ENCODE measurements around the gene CDKN2B. TPM values are rescaled to one million over a fixed set of nuclear protein-coding genes. Genes with fewer than 3 reads are reported as not detected.

CDKN2B gene
- polyA plus RNA-seq, 1 of the 3 experiments (the other 2 are of a cell fraction), result 6.3 TPM

DNA sequence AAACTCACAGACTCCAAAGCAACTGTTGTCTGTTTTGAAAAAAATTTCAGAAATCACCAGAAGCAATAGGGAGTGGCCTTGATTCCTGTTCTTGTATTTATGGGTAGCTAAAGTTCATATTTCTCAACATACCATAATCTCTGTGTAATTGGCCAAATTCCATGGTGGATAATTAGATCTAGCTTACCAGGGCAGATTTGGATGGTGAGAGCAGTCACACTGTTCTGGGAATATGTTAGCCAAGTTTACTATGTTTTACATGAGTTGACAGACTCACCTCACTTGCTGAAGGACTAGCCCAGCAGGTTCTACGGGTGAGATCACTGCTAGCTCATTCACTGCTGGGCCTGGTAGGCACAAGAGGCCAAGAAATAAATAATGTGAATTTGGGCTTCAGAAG, 32.7 kb upstream of the CDKN2B start (continued):
- TF ChIP-seq, protein P1, sequence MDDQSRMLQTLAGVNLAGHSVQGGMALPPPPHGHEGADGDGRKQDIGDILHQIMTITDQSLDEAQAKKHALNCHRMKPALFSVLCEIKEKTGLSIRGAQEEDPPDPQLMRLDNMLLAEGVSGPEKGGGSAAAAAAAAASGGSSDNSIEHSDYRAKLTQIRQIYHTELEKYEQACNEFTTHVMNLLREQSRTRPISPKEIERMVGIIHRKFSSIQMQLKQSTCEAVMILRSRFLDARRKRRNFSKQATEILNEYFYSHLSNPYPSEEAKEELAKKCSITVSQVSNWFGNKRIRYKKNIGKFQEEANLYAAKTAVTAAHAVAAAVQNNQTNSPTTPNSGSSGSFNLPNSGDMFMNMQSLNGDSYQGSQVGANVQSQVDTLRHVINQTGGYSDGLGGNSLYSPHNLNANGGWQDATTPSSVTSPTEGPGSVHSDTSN (IDR thresholded peaks at IDR 0.05), result no peak

DNA sequence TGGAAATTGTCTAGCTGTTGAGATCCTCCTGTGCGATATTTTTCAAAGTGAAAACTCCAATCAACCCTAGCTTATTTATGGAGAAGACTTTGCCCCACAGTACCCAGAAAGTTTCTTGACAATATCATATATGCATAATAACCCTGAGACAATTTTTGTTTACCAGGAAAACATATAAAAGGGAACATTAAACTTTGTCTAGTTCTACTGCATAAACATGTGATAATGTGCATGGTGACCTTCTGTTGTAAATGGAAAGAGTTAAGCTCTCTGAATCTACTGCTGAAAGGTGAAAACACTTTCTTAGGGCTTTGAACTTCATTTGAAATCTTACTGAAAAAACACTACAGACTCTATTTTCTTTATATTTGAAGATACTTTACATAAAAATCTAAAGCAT, 32.2 kb upstream of the CDKN2B start:
- Histone ChIP-seq H2AFZ (ENCODE audit: low read depth) (no peak overlapping the region), H3K36me3 (replicated peaks in 1 of 2; ENCODE audit: control insufficient read depth in 1 of 2, insufficient read depth in 2 of 2, low read length in 1 of 2) (no peaks in the 10 kb centered on the region), H3K9ac (no peak overlapping the region), H3K4me2 (no peak overlapping the region), H3K27me3 (ENCODE audit: insufficient read depth) (no peaks in the 10 kb centered on the region), H3K27ac (ENCODE audit: low read depth in 2 of 2, low read length in 1 of 2) (peak overlapping the region in 1 of 2 experiments; percentile 64; a peak in 2 of 4 replicates), H3K4me1 (ENCODE audit: control insufficient read depth in 1 of 2, insufficient read depth in 2 of 2, low read depth in 1 of 2, low read length in 1 of 2) (no peaks in the 10 kb centered on the region; a peak in 1 of 4 replicates), H3K9me2 (no peaks in the 10 kb centered on the region), H4K20me1 (ENCODE audit: insufficient read depth) (no peaks in the 10 kb centered on the region), H3K79me2 (ENCODE audit: insufficient read depth) (no peaks in the 10 kb centered on the region), H3K9me3 (no peaks in the 10 kb centered on the region), H3F3A (replicated peaks; ENCODE audit: insufficient read depth) (peaks cover 13% of the 10 kb centered on the region), H3K4me3 (ENCODE audit: low read depth in 2 of 2, low read length in 1 of 2) (no peak overlapping the region)
- DNase-seq, result no peak
- 24% methylated on average over 1 of the region's 1 CpG for WGBS (ENCODE audit: low lambda C conversion rate)
- POLR2A ChIA-PET, result no interaction called here
- TF ChIP-seq MEF2A (IDR thresholded peaks at IDR 0.05; ENCODE audit: borderline replicate concordance, low read depth), result no peak
- no peak for TF ChIP-seq NFIC (IDR thresholded peaks at IDR 0.05; ENCODE audit: borderline replicate concordance)
- no peak for TF ChIP-seq FOSL2 (IDR thresholded peaks at IDR 0.05; ENCODE audit: borderline replicate concordance, low read depth)
- TF ChIP-seq, protein P2, sequence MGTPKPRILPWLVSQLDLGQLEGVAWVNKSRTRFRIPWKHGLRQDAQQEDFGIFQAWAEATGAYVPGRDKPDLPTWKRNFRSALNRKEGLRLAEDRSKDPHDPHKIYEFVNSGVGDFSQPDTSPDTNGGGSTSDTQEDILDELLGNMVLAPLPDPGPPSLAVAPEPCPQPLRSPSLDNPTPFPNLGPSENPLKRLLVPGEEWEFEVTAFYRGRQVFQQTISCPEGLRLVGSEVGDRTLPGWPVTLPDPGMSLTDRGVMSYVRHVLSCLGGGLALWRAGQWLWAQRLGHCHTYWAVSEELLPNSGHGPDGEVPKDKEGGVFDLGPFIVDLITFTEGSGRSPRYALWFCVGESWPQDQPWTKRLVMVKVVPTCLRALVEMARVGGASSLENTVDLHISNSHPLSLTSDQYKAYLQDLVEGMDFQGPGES (IDR thresholded peaks at IDR 0.05; ENCODE audit: low read depth, low read length), result no peak
- TF ChIP-seq, protein P3, sequence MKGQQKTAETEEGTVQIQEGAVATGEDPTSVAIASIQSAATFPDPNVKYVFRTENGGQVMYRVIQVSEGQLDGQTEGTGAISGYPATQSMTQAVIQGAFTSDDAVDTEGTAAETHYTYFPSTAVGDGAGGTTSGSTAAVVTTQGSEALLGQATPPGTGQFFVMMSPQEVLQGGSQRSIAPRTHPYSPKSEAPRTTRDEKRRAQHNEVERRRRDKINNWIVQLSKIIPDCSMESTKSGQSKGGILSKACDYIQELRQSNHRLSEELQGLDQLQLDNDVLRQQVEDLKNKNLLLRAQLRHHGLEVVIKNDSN (IDR thresholded peaks at IDR 0.05; ENCODE audit: borderline replicate concordance, low read depth), result no peak
- no peak for TF ChIP-seq NRF1 (IDR thresholded peaks at IDR 0.05; ENCODE audit: low read depth, low read length)
- no peak for TF ChIP-seq SIN3A (IDR thresholded peaks at IDR 0.05; ENCODE audit: borderline replicate concordance, low read depth, low read length)
- no peak for TF ChIP-seq FOXM1 (IDR thresholded peaks at IDR 0.05; ENCODE audit: low read depth)
- TF ChIP-seq, protein P4, sequence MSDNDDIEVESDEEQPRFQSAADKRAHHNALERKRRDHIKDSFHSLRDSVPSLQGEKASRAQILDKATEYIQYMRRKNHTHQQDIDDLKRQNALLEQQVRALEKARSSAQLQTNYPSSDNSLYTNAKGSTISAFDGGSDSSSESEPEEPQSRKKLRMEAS (IDR thresholded peaks at IDR 0.05; ENCODE audit: low read depth), result no peak
- TF ChIP-seq, protein P5, sequence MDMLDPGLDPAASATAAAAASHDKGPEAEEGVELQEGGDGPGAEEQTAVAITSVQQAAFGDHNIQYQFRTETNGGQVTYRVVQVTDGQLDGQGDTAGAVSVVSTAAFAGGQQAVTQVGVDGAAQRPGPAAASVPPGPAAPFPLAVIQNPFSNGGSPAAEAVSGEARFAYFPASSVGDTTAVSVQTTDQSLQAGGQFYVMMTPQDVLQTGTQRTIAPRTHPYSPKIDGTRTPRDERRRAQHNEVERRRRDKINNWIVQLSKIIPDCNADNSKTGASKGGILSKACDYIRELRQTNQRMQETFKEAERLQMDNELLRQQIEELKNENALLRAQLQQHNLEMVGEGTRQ (IDR thresholded peaks at IDR 0.05; ENCODE audit: borderline replicate concordance, low read depth, low read length), result no peak
- no peak for TF ChIP-seq EZH2phosphoT487 (IDR thresholded peaks at IDR 0.05; ENCODE audit: borderline replicate concordance, low read depth)
- TF ChIP-seq GABPA (IDR thresholded peaks at IDR 0.05; ENCODE audit: low read depth), result no peak
- TF ChIP-seq ELF1 (IDR thresholded peaks at IDR 0.05), result no peak
- no peak for TF ChIP-seq YY1 (IDR thresholded peaks at IDR 0.05; ENCODE audit: low read depth)
- CTCF ChIA-PET, result interaction anchor here (9.0 kb wide), 1 partner anchor 229 kb away, joined by 100 read pairs; no protein-coding TSS in a partner anchor

All from SK-N-SH (cell line).